Fibroblast of skin of abdomen (primary cell): ENCODE measurements around the gene CCDC167.
"Not testable (repeated sequence)": the region's sequence is repeated elsewhere in the genome, so short reads cannot be mapped to it uniquely, and the experiment has no call there.

ENCODE experiments used
- DNase-seq: peaks from one replicate; pipeline ENCODE4 v3.0.0-alpha.2; 2013

CCDC167 gene

GRCh38 chr6:37507690-37508421, 8.2 kb upstream of the CCDC167 start:
- no peak for DNase-seq

GRCh38 chr6:37507077-37507476, 7.4 kb upstream of the CCDC167 start:
- no peak for DNase-seq

GRCh38 chr6:37506479-37506878, 6.8 kb upstream of the CCDC167 start:
- no peak for DNase-seq

GRCh38 chr6:37504024-37504423, 4.3 kb upstream of the CCDC167 start:
- DNase-seq: no peak

GRCh38 chr6:37503309-37503965, 3.7 kb upstream of the CCDC167 start:
- no peak for DNase-seq

GRCh38 chr6:37502703-37503291, 3.1 kb upstream of the CCDC167 start:
- no peak for DNase-seq

- no peak for DNase-seq
Measured at GRCh38 chr6:37501632-37502491, 2.2 kb upstream of the CCDC167 start.

- not testable (repeated sequence) for DNase-seq
Measured at GRCh38 chr6:37500904-37501303, 1.2 kb upstream of the CCDC167 start.

- DNase-seq: no peak
Measured at GRCh38 chr6:37500294-37500608, 558 bp upstream of the CCDC167 start.

GRCh38 chr6:37496951-37497885, 2.5 kb downstream of the CCDC167 start:
- DNase-seq: no peak

GRCh38 chr6:37495244-37495934, 4.3 kb downstream of the CCDC167 start:
- DNase-seq: no peak

GRCh38 chr6:37493661-37493995, 6.1 kb downstream of the CCDC167 start:
- no peak for DNase-seq

GRCh38 chr6:37492991-37493660, 6.6 kb downstream of the CCDC167 start:
- DNase-seq: no peak

- no peak for DNase-seq
Measured at GRCh38 chr6:37492236-37492972, 7.3 kb downstream of the CCDC167 start.

GRCh38 chr6:37491830-37492208, 7.9 kb downstream of the CCDC167 start:
- no peak for DNase-seq

GRCh38 chr6:37491171-37491829, 8.4 kb downstream of the CCDC167 start:
- no peak for DNase-seq

- DNase-seq: no peak
Measured at GRCh38 chr6:37490536-37491170, 9.0 kb downstream of the CCDC167 start.

GRCh38 chr6:37489697-37490336, 9.9 kb downstream of the CCDC167 start:
- DNase-seq: no peak

GRCh38 chr6:37488476-37488875, 11.2 kb downstream of the CCDC167 start:
- no peak for DNase-seq
